HCT116 (cell line): ENCODE measurements around the gene ZBTB39. TPM values are rescaled to one million over a fixed set of nuclear protein-coding genes. Genes with fewer than 3 reads are reported as not detected.
"Not testable (repeated sequence)": the region's sequence is repeated elsewhere in the genome, so short reads cannot be mapped to it uniquely, and the experiment has no call there.

ENCODE experiments used
- ATAC-seq: fragments of 200-7000 bp; cut with Tn5 transposase; 2 replicates; pipeline ENCODE4 v1.9.1; 2020; ENCODE audit warnings: mild to moderate bottlenecking, moderate library complexity
- BruUV-seq: library from RNA; stranded (reverse); fragments of 400-500 nt; replicated peaks from 2 replicates; lab custom pipeline; 2021; lab: Mats Ljungman, UMichigan
- CTCF ChIA-PET: fragments of 300-600 bp; sonication (Branson Sonifier 250); formaldehyde crosslinking; loops from one replicate; lab custom pipeline; 2021; ENCODE audit warnings: antibody characterized with exemption; lab: Charles Lee
- POLR2A ChIA-PET: fragments of 300-600, 350-600 bp; sonication (Branson Sonifier 250); formaldehyde crosslinking; loops from one replicate; lab custom pipeline; 2021; ENCODE audit warnings: antibody characterized with exemption; lab: Charles Lee
- RAD21 ChIA-PET, 2 experiments: fragments of 300-600 bp; sonication (Branson Sonifier 250); formaldehyde crosslinking; loops; one replicate each; lab custom pipeline; 2023; ENCODE audit warnings: low total read pairs in 2 of 2; ENCODE audit not compliant: uncharacterized antibody in 2 of 2, unreplicated experiment in 2 of 2, low non-redundant PET in 1 of 2; lab: Charles Lee
- DNase-seq: peaks from one replicate; pipeline ENCODE4 v3.0.0-alpha.2; 2010; ENCODE audit warnings: low read depth, low spot score
- H2AFZ ChIP-seq: fragments of 200-600 bp; shearing (Covaris generic), sonication (generic); 2 replicates; pipeline ENCODE4 v1.6.1; 2017; ENCODE audit warnings: low read depth, mixed run types, mixed read lengths, antibody characterized with exemption, low read length; ENCODE audit not compliant: poor library complexity, severe bottlenecking
- H3K27ac ChIP-seq: 2 replicates; pipeline ENCODE4 v1.5.1; 2012; ENCODE audit warnings: low read depth, low read length
- H3K27me3 ChIP-seq: fragments of 200-600 bp; sonication (generic); 2 replicates; pipeline ENCODE4 v1.6.1; 2016; ENCODE audit warnings: mixed run types, low read length, mixed read lengths; ENCODE audit not compliant: insufficient read depth
- H3K36me3 ChIP-seq, 2 experiments: fragments of 200-500 bp in 1 of 2; fragments of 200-600 bp in 1 of 2; sonication (Bioruptor generic) in 1 of 2; sonication (generic) in 1 of 2; 2 replicates each; pipeline versions ENCODE4 v1.5.1 to v1.6.1; 2014 to 2016; ENCODE audit warnings: low read length in 2 of 2, inconsistent platforms in 1 of 2, mixed read lengths in 1 of 2, mixed run types in 1 of 2; ENCODE audit not compliant: insufficient read depth in 2 of 2, control insufficient read depth in 1 of 2
- H3K4me1 ChIP-seq, 2 experiments: fragments of 200-600 bp in 1 of 2; sonication (generic) in 1 of 2; 2 replicates each; pipeline versions ENCODE4 v1.5.1 to v1.6.1; 2012 to 2017; ENCODE audit warnings: low read length in 2 of 2, inconsistent platforms in 1 of 2, mild to moderate bottlenecking in 1 of 2, mixed read lengths in 1 of 2, mixed run types in 1 of 2, moderate library complexity in 1 of 2; ENCODE audit not compliant: insufficient read depth in 2 of 2, control insufficient read depth in 1 of 2
- H3K4me2 ChIP-seq: fragments of 200-600 bp; sonication (generic); 2 replicates; pipeline ENCODE4 v1.6.1; 2017; ENCODE audit warnings: mixed run types, low read length, mixed read lengths
- H3K4me3 ChIP-seq, 2 experiments: fragments of 200-600 bp in 1 of 2; sonication (generic) in 1 of 2; replicated peaks in 1 of 2; 2 replicates each; pipeline ENCODE4 v1.5.1; 2011 to 2016; ENCODE audit warnings: low read length in 2 of 2, control low read depth in 1 of 2, low read depth in 1 of 2, mild to moderate bottlenecking in 1 of 2, mixed read lengths in 1 of 2, mixed run types in 1 of 2
- H3K79me2 ChIP-seq: fragments of 200-600 bp; sonication (generic); 2 replicates; pipeline ENCODE4 v1.6.1; 2017; ENCODE audit warnings: mild to moderate bottlenecking, mixed run types, low read length, moderate library complexity, mixed read lengths; ENCODE audit not compliant: insufficient read depth
- H3K9ac ChIP-seq: fragments of 200-600 bp; sonication (generic); 2 replicates; pipeline ENCODE4 v1.6.1; 2016; ENCODE audit warnings: low read length, mixed read lengths
- H3K9me2 ChIP-seq: fragments of 200-600 bp; sonication (generic), shearing (Covaris generic); 2 replicates; pipeline ENCODE4 v1.6.1; 2017; ENCODE audit warnings: mixed run types, mild to moderate bottlenecking, moderate library complexity; ENCODE audit not compliant: insufficient read depth
- H3K9me3 ChIP-seq, 2 experiments: fragments of 200-500 bp in 1 of 2; fragments of 200-600 bp in 1 of 2; sonication (Bioruptor generic) in 1 of 2; sonication (generic) in 1 of 2; 2 replicates each; pipeline ENCODE4 v1.6.1; 2014 to 2017; ENCODE audit warnings: low read length in 2 of 2, mixed read lengths in 2 of 2, inconsistent platforms in 1 of 2, low read depth in 1 of 2, mild to moderate bottlenecking in 1 of 2, mixed run types in 1 of 2, moderate library complexity in 1 of 2; ENCODE audit not compliant: control insufficient read depth in 1 of 2, insufficient read depth in 1 of 2
- H4K20me1 ChIP-seq: fragments of 200-600 bp; sonication (generic), shearing (Covaris generic); 2 replicates; pipeline ENCODE4 v1.6.1; 2017; ENCODE audit warnings: mixed run types, mild to moderate bottlenecking, moderate library complexity; ENCODE audit not compliant: insufficient read depth
- ELF1 ChIP-seq: IDR thresholded peaks from 2 replicates; pipeline ENCODE4 v1.6.1; 2012; ENCODE audit warnings: low read depth, borderline replicate concordance
- EZH2phosphoT487 ChIP-seq: fragments of 200-600 bp; IDR thresholded peaks from 2 replicates; pipeline ENCODE4 v1.6.1; 2018; ENCODE audit warnings: antibody characterized with exemption, borderline replicate concordance
- JUND ChIP-seq: IDR thresholded peaks from 2 replicates; pipeline ENCODE4 v1.6.1; 2012
- SP1 ChIP-seq: IDR thresholded peaks from 2 replicates; pipeline ENCODE4 v1.6.1; 2012; ENCODE audit warnings: low read depth
- ZBTB33 ChIP-seq: IDR thresholded peaks from 2 replicates; pipeline ENCODE4 v1.6.1; 2011; ENCODE audit warnings: mild to moderate bottlenecking, low read length, moderate library complexity; ENCODE audit not compliant: insufficient replicate concordance; ENCODE audit errors: extremely low read depth
- ZFX ChIP-seq: fragments of 450-650 bp; IDR thresholded peaks from 2 replicates; pipeline ENCODE4 v1.6.1; 2017
- intact Hi-C: fragments of 100-400 bp; cut with micrococcal nuclease; formaldehyde crosslinking; loops from 2 replicates; pipeline ENCODE4 v1.10.0; 2022
- total RNA-seq: library from RNA; stranded (reverse); gene quantifications from one replicate; pipeline ENCODE4 v1.2.1, GENCODE V29; 2021; ENCODE audit not compliant: unreplicated experiment
- TF ChIP-seq, protein P1 (sequence below), 3 experiments: fragments of 200-600 bp in 1 of 3; sonication (generic) in 1 of 3; IDR thresholded peaks in 2 of 3; conservative IDR thresholded peaks in 1 of 3; 2 replicates each; pipeline ENCODE4 v1.5.1; 2012 to 2017; ENCODE audit warnings: low read depth in 2 of 3, low read length in 2 of 3, antibody characterized with exemption in 1 of 3, borderline replicate concordance in 1 of 3, control low read depth in 1 of 3, mild to moderate bottlenecking in 1 of 3, mixed read lengths in 1 of 3, mixed run types in 1 of 3, moderate library complexity in 1 of 3; ENCODE audit not compliant: insufficient read depth in 1 of 3

ZBTB39 gene
- total RNA-seq, 1 experiment from 2014 or later: 12.3 TPM

GRCh38 chr12:57053901-57054300, 47.6 kb upstream of the ZBTB39 start:
- ATAC-seq, intact Hi-C loops, CTCF ChIA-PET, H3K79me2 ChIP-seq, H3K27ac ChIP-seq, RAD21 ChIA-PET, H3K9ac ChIP-seq, H2AFZ ChIP-seq, H3K4me2 ChIP-seq, H3K4me3 ChIP-seq, H3K9me2 ChIP-seq, H3K9me3 ChIP-seq, DNase-seq, H3K27me3 ChIP-seq, BruUV-seq, POLR2A ChIA-PET, H4K20me1 ChIP-seq: not testable (repeated sequence)
- peaks cover 0 to 12% of the 10 kb centered on the region in 2 experiments; a peak in 3 of 4 replicates for H3K4me1 ChIP-seq
- H3K36me3 ChIP-seq: peaks cover 5 to 14% of the 10 kb centered on the region in 2 experiments; a peak in 3 of 4 replicates

DNA sequence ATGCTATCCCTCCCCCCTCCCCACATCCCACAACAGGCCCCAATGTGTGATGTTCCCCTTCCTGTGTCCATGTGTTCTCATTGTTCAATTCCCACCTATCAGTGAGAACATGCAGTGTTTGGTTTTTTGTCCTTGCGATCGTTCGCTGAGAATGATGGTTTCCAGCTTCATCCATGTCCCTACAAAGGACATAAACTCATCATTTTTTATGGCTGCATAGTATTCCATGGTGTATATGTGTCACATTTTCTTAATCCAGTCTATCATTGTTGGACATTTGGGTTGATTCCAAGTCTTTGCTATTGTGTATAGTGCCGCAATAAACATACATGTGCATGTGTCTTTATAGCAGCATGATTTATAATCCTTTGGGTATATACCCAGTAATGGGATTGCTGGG, 46.8 kb upstream of the ZBTB39 start:
- ATAC-seq, H4K20me1 ChIP-seq, H3K79me2 ChIP-seq, H3K9me3 ChIP-seq, H2AFZ ChIP-seq, H3K4me2 ChIP-seq, CTCF ChIA-PET, POLR2A ChIA-PET, intact Hi-C loops, H3K27me3 ChIP-seq, H3K9ac ChIP-seq, H3K36me3 ChIP-seq, DNase-seq, H3K9me2 ChIP-seq, H3K4me3 ChIP-seq, RAD21 ChIA-PET, BruUV-seq, H3K27ac ChIP-seq: not testable (repeated sequence)
- peaks cover 4 to 19% of the 10 kb centered on the region in 2 experiments for H3K4me1 ChIP-seq

- CTCF ChIA-PET: interaction anchor here (1.3 to 1.6 kb wide), 2 partner anchors 10 to 18 kb away, joined by 3 to 4 read pairs; no protein-coding TSS in a partner anchor
- RAD21 ChIA-PET: no interaction called here
- intact Hi-C loops: no loop called here
- TF ChIP-seq EZH2phosphoT487 (no peak), SP1 (no peak), JUND (no peak), ZBTB33 (no peak), ZFX (no peak), ELF1 (no peak)
- TF ChIP-seq, protein P1, sequence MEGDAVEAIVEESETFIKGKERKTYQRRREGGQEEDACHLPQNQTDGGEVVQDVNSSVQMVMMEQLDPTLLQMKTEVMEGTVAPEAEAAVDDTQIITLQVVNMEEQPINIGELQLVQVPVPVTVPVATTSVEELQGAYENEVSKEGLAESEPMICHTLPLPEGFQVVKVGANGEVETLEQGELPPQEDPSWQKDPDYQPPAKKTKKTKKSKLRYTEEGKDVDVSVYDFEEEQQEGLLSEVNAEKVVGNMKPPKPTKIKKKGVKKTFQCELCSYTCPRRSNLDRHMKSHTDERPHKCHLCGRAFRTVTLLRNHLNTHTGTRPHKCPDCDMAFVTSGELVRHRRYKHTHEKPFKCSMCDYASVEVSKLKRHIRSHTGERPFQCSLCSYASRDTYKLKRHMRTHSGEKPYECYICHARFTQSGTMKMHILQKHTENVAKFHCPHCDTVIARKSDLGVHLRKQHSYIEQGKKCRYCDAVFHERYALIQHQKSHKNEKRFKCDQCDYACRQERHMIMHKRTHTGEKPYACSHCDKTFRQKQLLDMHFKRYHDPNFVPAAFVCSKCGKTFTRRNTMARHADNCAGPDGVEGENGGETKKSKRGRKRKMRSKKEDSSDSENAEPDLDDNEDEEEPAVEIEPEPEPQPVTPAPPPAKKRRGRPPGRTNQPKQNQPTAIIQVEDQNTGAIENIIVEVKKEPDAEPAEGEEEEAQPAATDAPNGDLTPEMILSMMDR (IDR thresholded peaks at IDR 0.05 in 2 of 3, conservative IDR thresholded peaks at IDR 0.05 in 1 of 3; ENCODE audit: borderline replicate concordance in 1 of 3, insufficient read depth in 1 of 3, low read depth in 2 of 3, low read length in 2 of 3): no peak
Measured at GRCh38 chr12:57051011-57051410, 44.7 kb upstream of the ZBTB39 start.

More at GRCh38 chr12:57051011-57051410, 44.7 kb upstream of the ZBTB39 start:
- no peak overlapping the region for H2AFZ ChIP-seq
- H3K36me3 ChIP-seq: no peaks in the 10 kb centered on the region
- DNase-seq (no peak), ATAC-seq (no peak)
- no peaks in the 10 kb centered on the region; the same call in 1 of the 2 replicates for H3K27me3 ChIP-seq
- H3K9ac ChIP-seq: no peak overlapping the region
- no peaks in the 10 kb centered on the region for H3K9me2 ChIP-seq
- H3K4me3 ChIP-seq: no peak overlapping the region
- H3K79me2 ChIP-seq: no peaks in the 10 kb centered on the region
- no peak overlapping the region for H3K4me2 ChIP-seq
- no peaks in the 10 kb centered on the region for H3K9me3 ChIP-seq
- no peaks in the 10 kb centered on the region for H4K20me1 ChIP-seq
- no peak overlapping the region for H3K27ac ChIP-seq
- POLR2A ChIA-PET: no interaction called here
- BruUV-seq: no TSS peak
- H3K4me1 ChIP-seq: peaks cover 4 to 26% of the 10 kb centered on the region in 2 experiments
